ENCODE results near the gene FOXP1.

DNA sequence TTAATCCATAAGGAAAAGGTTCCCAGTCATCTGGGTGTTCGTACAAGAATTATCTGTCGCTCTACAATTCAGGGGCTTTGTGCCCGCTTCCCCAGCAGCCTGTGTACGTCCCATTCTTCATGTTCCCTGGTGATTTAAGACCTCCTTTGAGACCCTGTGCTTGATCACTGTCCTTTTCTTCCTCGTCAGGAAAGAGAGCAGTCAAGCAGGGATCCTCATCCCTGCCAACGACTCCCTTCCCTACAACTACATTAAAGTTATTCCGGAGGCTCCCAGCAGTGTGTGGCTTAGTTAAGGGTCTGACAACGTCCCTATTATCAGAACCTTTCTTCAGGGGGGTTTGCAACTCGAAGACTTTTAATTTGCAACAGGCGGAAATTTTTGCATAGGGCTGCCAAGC is 175.7 kb downstream of the FOXP1 start:
- TF ChIP-seq POLR2AphosphoS5 (IDR thresholded peaks at IDR 0.05; ENCODE audit: low read depth, low read length) (no peak), POU2F2 (IDR thresholded peaks at IDR 0.05; ENCODE audit: low read depth, low read length) (no peak), TAF1 (IDR thresholded peaks at IDR 0.05; ENCODE audit: low read depth, low read length) (no peak), POLR2A (IDR thresholded peaks at IDR 0.05; ENCODE audit: low read depth, low read length) (no peak), PAX5 (IDR thresholded peaks at IDR 0.05; ENCODE audit: insufficient read depth, low read length, severe bottlenecking) (no peak)
